GM12891 (cell line): ENCODE data around the gene GPATCH1.

Source experiments
- POLR2A ChIP-seq: IDR thresholded peaks from 2 replicates; pipeline ENCODE4 v1.6.1; 2011; ENCODE audit warnings: low read depth, low read length, control low read depth
- POLR2AphosphoS5 ChIP-seq: IDR thresholded peaks from 2 replicates; pipeline ENCODE4 v1.6.1; 2011; ENCODE audit warnings: low read depth, low read length, control low read depth
- POU2F2 ChIP-seq: IDR thresholded peaks from 2 replicates; pipeline ENCODE4 v1.6.1; 2011; ENCODE audit warnings: low read depth, mild to moderate bottlenecking, control low read depth, low read length, moderate library complexity
- TAF1 ChIP-seq: IDR thresholded peaks from 2 replicates; pipeline ENCODE4 v1.6.1; 2011; ENCODE audit warnings: low read depth, low read length, control low read depth

- TF ChIP-seq POLR2A: no peak
- no peak for TF ChIP-seq POLR2AphosphoS5
- TF ChIP-seq POU2F2: no peak
- no peak for TF ChIP-seq TAF1
Measured at GRCh38 chr19:33052352-33052972, 28.5 kb upstream of the GPATCH1 start.
